H1 (cell line): Measurements from ENCODE around the gene TMEM250. TPM values are rescaled to one million over a fixed set of nuclear protein-coding genes. Genes with fewer than 3 reads are reported as not detected.

Experiments
- TCF12 ChIP-seq: IDR thresholded peaks from 2 replicates; pipeline ENCODE4 v1.6.1; 2011; ENCODE audit warnings: low read depth, mild to moderate bottlenecking, low read length
- polyA plus RNA-seq, 7 experiments: library from polyadenylated mRNA; depleted of rRNA in 3 of 7; stranded (reverse) in 5 of 7; unstranded in 2 of 7; fragments of >200 nt in 5 of 7; fragments of 200-250 nt in 2 of 7; gene quantifications; 1 replicate in 5 of 7; 2 replicates in 1 of 7; 4 replicates in 1 of 7; pipeline versions ENCODE4 v1.2.1 to v1.2.3, GENCODE V29; 2011 to 2013; ENCODE audit warnings: missing spikeins in 2 of 7, mixed read lengths in 2 of 7
- total RNA-seq: library from RNA; stranded (reverse); fragmentation: NEBNext Ultra II Directional; extraction: Animal tissue kit (Norgen Biotek cat#: 25700); gene quantifications from 2 replicates; pipeline ENCODE4 v1.2.1, GENCODE V29; 2021

TMEM250 gene
- total and polyA plus RNA-seq, 2 of the 8 experiments (the other 6 are each of a cell fraction or from before 2014, with no cell fraction given) = 22.3 to 34.9 TPM

- TF ChIP-seq TCF12 = no peak
Observed at GRCh38 chr9:136111910-136112309, 6.8 kb downstream of the TMEM250 start (continued).
